Keratinocyte (primary cell): ENCODE data around the gene PEX5L. TPM values are rescaled to one million over a fixed set of nuclear protein-coding genes. Genes with fewer than 3 reads are reported as not detected.

Source experiments
- DNase-seq: peaks from one replicate; pipeline ENCODE4 v3.0.0-alpha.2; 2011; ENCODE audit warnings: low read depth, missing footprints, low spot score
- FAIRE-seq: peaks from 2 replicates; lab custom pipeline; 2011; peaks lifted over from hg19 to GRCh38; lab: Jason Lieb, UNC
- H2AFZ ChIP-seq: 2 replicates; pipeline ENCODE4 v1.6.0; 2012; ENCODE audit warnings: low read length, control low read depth, inconsistent platforms; ENCODE audit not compliant: control insufficient read depth
- H3K27ac ChIP-seq: 2 replicates; pipeline ENCODE4 v1.5.1; 2011; ENCODE audit warnings: low read length; ENCODE audit not compliant: control insufficient read depth, insufficient read depth
- H3K27me3 ChIP-seq: 3 replicates; pipeline ENCODE4 v1.6.0; 2011; ENCODE audit warnings: low read length; ENCODE audit not compliant: control insufficient read depth, insufficient read depth; ENCODE audit errors: extremely low read depth
- H3K36me3 ChIP-seq, 2 experiments: 2 replicates in 1 of 2; 3 replicates in 1 of 2; pipeline ENCODE4 v1.5.1; 2011; ENCODE audit warnings: low read length in 2 of 2, mild to moderate bottlenecking in 1 of 2; ENCODE audit not compliant: control insufficient read depth in 2 of 2, insufficient read depth in 2 of 2; ENCODE audit errors: extremely low read depth in 1 of 2
- H3K4me1 ChIP-seq: 3 replicates; pipeline ENCODE4 v1.5.1; 2011; ENCODE audit warnings: low read length; ENCODE audit not compliant: control insufficient read depth, insufficient read depth; ENCODE audit errors: extremely low read depth
- H3K4me2 ChIP-seq: 3 replicates; pipeline ENCODE4 v1.6.0; 2011; ENCODE audit warnings: low read depth, low read length; ENCODE audit not compliant: control insufficient read depth, insufficient read depth; ENCODE audit errors: extremely low read depth
- H3K4me3 ChIP-seq, 3 experiments: fragments of 200-600 bp in 1 of 3; sonication (generic) in 1 of 3; 2 replicates in 2 of 3; 3 replicates in 1 of 3; pipeline ENCODE4 v1.5.1; 2011 to 2016; ENCODE audit warnings: low read length in 3 of 3, mild to moderate bottlenecking in 3 of 3, control low read depth in 2 of 3, inconsistent platforms in 1 of 3, low read depth in 1 of 3, mixed read lengths in 1 of 3, mixed run types in 1 of 3, moderate library complexity in 1 of 3; ENCODE audit not compliant: control insufficient read depth in 2 of 3, insufficient read depth in 2 of 3; ENCODE audit errors: extremely low read depth in 1 of 3
- H3K79me2 ChIP-seq: 2 replicates; pipeline ENCODE4 v1.6.0; 2012; ENCODE audit warnings: low read length; ENCODE audit not compliant: control insufficient read depth, insufficient read depth
- H3K9ac ChIP-seq: 3 replicates; pipeline ENCODE4 v1.6.0; 2011; ENCODE audit warnings: low read length; ENCODE audit not compliant: control insufficient read depth, insufficient read depth; ENCODE audit errors: extremely low read depth
- H3K9me1 ChIP-seq: 3 replicates; pipeline ENCODE4 v1.6.0; 2011; ENCODE audit warnings: low read length; ENCODE audit not compliant: control insufficient read depth, insufficient read depth; ENCODE audit errors: extremely low read depth
- H3K9me3 ChIP-seq: 2 replicates; pipeline ENCODE4 v1.5.1; 2012; ENCODE audit warnings: low read depth, low read length; ENCODE audit not compliant: control insufficient read depth
- H4K20me1 ChIP-seq: 3 replicates; pipeline ENCODE4 v1.6.0; 2011; ENCODE audit warnings: low read length; ENCODE audit not compliant: control insufficient read depth, insufficient read depth; ENCODE audit errors: extremely low read depth
- EZH2 ChIP-seq: IDR thresholded peaks from one replicate; pipeline ENCODE4 v1.6.1; 2012; ENCODE audit warnings: inconsistent platforms, mild to moderate bottlenecking, low read length, moderate library complexity
- dilution Hi-C: fragments of 300-500 bp; cut with MboI; formaldehyde crosslinking; loops from one replicate; pipeline ENCODE4 v1.7.0; 2020; ENCODE audit warnings: low sequenced_read_pairs; ENCODE audit not compliant: extremely low pct_ligation_motif_present
- polyA plus RNA-seq, 5 experiments: library from polyadenylated mRNA; depleted of rRNA in 3 of 5; stranded (reverse) in 3 of 5; stranded (forward) in 1 of 5; unstranded in 1 of 5; fragments of >200 nt; gene quantifications; 1 replicate in 1 of 5; 2 replicates in 3 of 5; 3 replicates in 1 of 5; pipeline versions ENCODE4 v1.2.1 to v1.2.3, GENCODE V29; 2011 to 2012; ENCODE audit warnings: missing spikeins in 2 of 5, low read depth in 1 of 5, low replicate concordance in 1 of 5
- TF ChIP-seq, protein P1 (sequence below), 3 experiments: IDR thresholded peaks in 1 of 3; conservative IDR thresholded peaks in 1 of 3; optimal IDR thresholded peaks in 1 of 3; 2 replicates in 2 of 3; 3 replicates in 1 of 3; pipeline versions ENCODE3 to v1.5.1; 2011; ENCODE audit warnings: low read length in 3 of 3, mild to moderate bottlenecking in 3 of 3, moderate library complexity in 2 of 3, control low read depth in 1 of 3, inconsistent platforms in 1 of 3; ENCODE audit not compliant: insufficient read depth in 2 of 3; ENCODE audit errors: extremely low read depth in 1 of 3

The PEX5L gene
- polyA plus RNA-seq, 1 donor (not counting 4 experiments of a cell fraction or from before 2014, with no cell fraction given): 0.92 TPM

DNA sequence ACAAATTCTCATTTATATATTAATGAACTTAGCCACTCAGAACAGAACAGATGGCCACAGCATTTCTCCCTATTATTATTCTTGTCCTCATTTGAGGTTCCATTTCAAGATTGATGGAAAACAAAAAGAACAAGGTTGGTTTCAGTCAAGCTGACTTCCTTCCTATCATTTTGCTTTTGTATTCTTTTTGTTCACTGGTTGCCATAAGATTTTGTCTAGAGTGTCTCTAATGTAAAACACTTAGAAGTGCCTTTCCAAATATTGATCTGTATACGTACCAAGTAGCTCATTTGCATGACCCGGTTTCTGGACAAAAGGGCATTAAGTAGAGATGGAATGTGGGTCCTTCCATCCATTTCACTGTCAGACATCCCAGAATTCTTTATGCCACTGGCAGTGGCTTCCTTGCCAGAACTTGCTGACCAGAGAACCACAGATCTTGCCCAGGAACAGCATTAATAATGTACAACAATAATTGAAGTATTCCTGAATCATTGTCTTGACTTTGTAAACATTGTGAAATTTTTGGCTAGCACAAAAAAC lies 63.8 kb downstream of the PEX5L start:
- Histone ChIP-seq H3K79me2 (no peaks in the 10 kb centered on the region), H3K4me1 (no peaks in the 10 kb centered on the region), H2AFZ (no peak overlapping the region), H3K4me3 (no peak overlapping the region), H3K9me1 (no peaks in the 10 kb centered on the region), H3K4me2 (no peak overlapping the region), H3K27ac (no peak overlapping the region), H3K27me3 (no peaks in the 10 kb centered on the region), H4K20me1 (no peaks in the 10 kb centered on the region), H3K36me3 (no peaks in the 10 kb centered on the region), H3K9me3 (no peaks in the 10 kb centered on the region), H3K9ac (no peak overlapping the region)
- dilution Hi-C loops: no loop called here
- TF ChIP-seq, protein P1, sequence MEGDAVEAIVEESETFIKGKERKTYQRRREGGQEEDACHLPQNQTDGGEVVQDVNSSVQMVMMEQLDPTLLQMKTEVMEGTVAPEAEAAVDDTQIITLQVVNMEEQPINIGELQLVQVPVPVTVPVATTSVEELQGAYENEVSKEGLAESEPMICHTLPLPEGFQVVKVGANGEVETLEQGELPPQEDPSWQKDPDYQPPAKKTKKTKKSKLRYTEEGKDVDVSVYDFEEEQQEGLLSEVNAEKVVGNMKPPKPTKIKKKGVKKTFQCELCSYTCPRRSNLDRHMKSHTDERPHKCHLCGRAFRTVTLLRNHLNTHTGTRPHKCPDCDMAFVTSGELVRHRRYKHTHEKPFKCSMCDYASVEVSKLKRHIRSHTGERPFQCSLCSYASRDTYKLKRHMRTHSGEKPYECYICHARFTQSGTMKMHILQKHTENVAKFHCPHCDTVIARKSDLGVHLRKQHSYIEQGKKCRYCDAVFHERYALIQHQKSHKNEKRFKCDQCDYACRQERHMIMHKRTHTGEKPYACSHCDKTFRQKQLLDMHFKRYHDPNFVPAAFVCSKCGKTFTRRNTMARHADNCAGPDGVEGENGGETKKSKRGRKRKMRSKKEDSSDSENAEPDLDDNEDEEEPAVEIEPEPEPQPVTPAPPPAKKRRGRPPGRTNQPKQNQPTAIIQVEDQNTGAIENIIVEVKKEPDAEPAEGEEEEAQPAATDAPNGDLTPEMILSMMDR (optimal IDR thresholded peaks at IDR 0.05 in 1 of 3, IDR thresholded peaks at IDR 0.05 in 1 of 3, conservative IDR thresholded peaks at IDR 0.05 in 1 of 3; ENCODE audit: extremely low read depth in 1 of 3, insufficient read depth in 2 of 3, low read length in 3 of 3): no peak
- TF ChIP-seq EZH2: no peak
- no peak for FAIRE-seq
- no peak for DNase-seq

DNA sequence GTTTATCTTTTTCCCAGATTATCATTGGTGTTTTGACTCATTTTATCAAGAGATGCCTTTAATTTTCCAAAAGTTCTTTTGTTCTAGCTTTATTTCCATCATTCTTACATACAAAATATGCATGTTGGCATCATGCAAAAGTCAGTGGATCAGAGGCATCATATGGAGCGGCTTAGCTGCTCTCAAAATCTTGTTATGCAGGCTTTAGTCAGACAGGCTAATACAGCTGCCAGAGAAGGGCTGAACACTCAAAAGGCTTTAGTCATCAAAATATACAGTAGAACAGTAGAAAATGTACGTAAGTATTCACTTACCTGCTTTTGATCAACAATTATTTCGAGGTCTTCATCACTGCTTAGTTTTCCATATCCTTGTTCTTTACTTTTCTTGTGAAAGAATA lies 65.5 kb downstream of the PEX5L start:
- Histone ChIP-seq H3K4me1 (no peaks in the 10 kb centered on the region), H4K20me1 (no peaks in the 10 kb centered on the region), H3K9me3 (no peaks in the 10 kb centered on the region), H2AFZ (no peak overlapping the region), H3K9me1 (no peaks in the 10 kb centered on the region), H3K36me3 (no peaks in the 10 kb centered on the region), H3K4me3 (no peak overlapping the region), H3K27me3 (no peaks in the 10 kb centered on the region), H3K79me2 (no peaks in the 10 kb centered on the region), H3K9ac (no peak overlapping the region), H3K27ac (no peak overlapping the region), H3K4me2 (no peak overlapping the region)
- TF ChIP-seq EZH2: no peak
- TF ChIP-seq, protein P1 (optimal IDR thresholded peaks at IDR 0.05 in 1 of 3, IDR thresholded peaks at IDR 0.05 in 1 of 3, conservative IDR thresholded peaks at IDR 0.05 in 1 of 3; ENCODE audit: extremely low read depth in 1 of 3, insufficient read depth in 2 of 3, low read length in 3 of 3): no peak
- no peak for DNase-seq
- FAIRE-seq: no peak
- dilution Hi-C loops: no loop called here
